ENCODE results near the gene CHD9.

Gene CHD9

DNA sequence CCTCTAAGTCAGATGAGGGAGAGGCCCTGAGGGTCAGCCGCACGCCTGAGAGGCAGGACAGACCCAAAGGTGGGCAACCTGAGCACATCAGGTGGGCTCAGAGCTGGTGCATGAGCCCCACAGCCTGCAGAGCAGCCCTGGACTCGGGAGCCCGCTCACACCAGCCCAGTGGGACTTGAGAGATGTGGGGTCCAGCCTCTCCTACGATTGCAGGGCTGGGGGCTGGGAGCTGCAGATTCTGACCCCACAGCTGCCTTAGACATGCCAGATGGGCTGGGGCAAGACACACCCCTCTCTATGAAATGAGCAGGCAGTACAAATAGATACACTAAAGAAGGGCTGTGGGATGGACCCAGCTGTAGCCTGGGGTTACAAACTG lies 302.4 kb downstream of the CHD9 start:
- no peak for DNase-seq (ENCODE audit: extremely low spot score)
- TF ChIP-seq CTBP1 (IDR thresholded peaks at IDR 0.05; ENCODE audit: borderline replicate concordance) (no peak), BHLHE40 (IDR thresholded peaks at IDR 0.05; ENCODE audit: borderline replicate concordance) (no peak), FOXA1 (IDR thresholded peaks at IDR 0.05) (no peak), SUZ12 (IDR thresholded peaks at IDR 0.05) (no peak), L3MBTL2 (conservative IDR thresholded peaks at IDR 0.05) (no peak), HDGF (IDR thresholded peaks at IDR 0.05; ENCODE audit: borderline replicate concordance) (no peak), ZNF384 (IDR thresholded peaks at IDR 0.05) (no peak), FOXM1 (IDR thresholded peaks at IDR 0.05; ENCODE audit: borderline replicate concordance) (no peak), SP1 (IDR thresholded peaks at IDR 0.05) (no peak), ARNT (IDR thresholded peaks at IDR 0.05) (no peak)
- ChIA-PET CTCF (interaction anchor here (0.6 kb wide), 1 partner anchor 59 kb away, joined by 3 read pairs; no protein-coding TSS in a partner anchor), POLR2A (no interaction called here)

DNA sequence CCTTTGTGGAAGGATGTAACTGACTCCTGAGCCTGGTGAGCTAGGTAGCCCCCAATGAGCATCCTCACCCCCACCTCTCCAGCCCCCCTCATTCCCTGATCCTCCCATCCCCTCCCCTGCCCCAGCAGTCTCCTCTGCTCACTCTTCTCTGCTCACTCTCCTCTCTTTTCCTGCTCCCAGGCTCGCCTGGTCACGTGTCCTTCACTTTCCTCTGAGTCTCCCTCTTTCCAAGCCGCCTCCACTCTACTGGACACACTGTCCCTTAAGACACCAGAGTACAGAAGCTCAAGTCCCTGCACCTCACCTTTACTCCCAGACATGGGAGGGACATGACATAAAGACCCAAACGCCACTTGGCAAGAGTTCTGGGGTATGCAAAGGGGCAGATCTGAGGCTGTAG lies 303.2 kb downstream of the CHD9 start:
- CTCF ChIA-PET: no interaction called here
- TF ChIP-seq FOXA1 (IDR thresholded peaks at IDR 0.05): no peak
- TF ChIP-seq ELF4 (IDR thresholded peaks at IDR 0.05): no peak
- TF ChIP-seq TARDBP (IDR thresholded peaks at IDR 0.05): no peak
- TF ChIP-seq ARNT (IDR thresholded peaks at IDR 0.05): no peak
- no peak for TF ChIP-seq BHLHE40 (IDR thresholded peaks at IDR 0.05; ENCODE audit: borderline replicate concordance)
- TF ChIP-seq CTBP1 (IDR thresholded peaks at IDR 0.05; ENCODE audit: borderline replicate concordance): no peak
- TF ChIP-seq L3MBTL2 (conservative IDR thresholded peaks at IDR 0.05): no peak
- TF ChIP-seq, protein P1, sequence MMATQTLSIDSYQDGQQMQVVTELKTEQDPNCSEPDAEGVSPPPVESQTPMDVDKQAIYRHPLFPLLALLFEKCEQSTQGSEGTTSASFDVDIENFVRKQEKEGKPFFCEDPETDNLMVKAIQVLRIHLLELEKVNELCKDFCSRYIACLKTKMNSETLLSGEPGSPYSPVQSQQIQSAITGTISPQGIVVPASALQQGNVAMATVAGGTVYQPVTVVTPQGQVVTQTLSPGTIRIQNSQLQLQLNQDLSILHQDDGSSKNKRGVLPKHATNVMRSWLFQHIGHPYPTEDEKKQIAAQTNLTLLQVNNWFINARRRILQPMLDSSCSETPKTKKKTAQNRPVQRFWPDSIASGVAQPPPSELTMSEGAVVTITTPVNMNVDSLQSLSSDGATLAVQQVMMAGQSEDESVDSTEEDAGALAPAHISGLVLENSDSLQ (IDR thresholded peaks at IDR 0.05): no peak
- TF ChIP-seq ZNF384 (IDR thresholded peaks at IDR 0.05): no peak
- TF ChIP-seq FOXK2 (IDR thresholded peaks at IDR 0.05): no peak
- TF ChIP-seq FOXM1 (IDR thresholded peaks at IDR 0.05; ENCODE audit: borderline replicate concordance): no peak
- TF ChIP-seq SP1 (IDR thresholded peaks at IDR 0.05): no peak
- TF ChIP-seq HDGF (IDR thresholded peaks at IDR 0.05; ENCODE audit: borderline replicate concordance): no peak
- TF ChIP-seq NFRKB (IDR thresholded peaks at IDR 0.05): no peak
- DNase-seq (ENCODE audit: extremely low spot score): no peak
- POLR2A ChIA-PET: no interaction called here

DNA sequence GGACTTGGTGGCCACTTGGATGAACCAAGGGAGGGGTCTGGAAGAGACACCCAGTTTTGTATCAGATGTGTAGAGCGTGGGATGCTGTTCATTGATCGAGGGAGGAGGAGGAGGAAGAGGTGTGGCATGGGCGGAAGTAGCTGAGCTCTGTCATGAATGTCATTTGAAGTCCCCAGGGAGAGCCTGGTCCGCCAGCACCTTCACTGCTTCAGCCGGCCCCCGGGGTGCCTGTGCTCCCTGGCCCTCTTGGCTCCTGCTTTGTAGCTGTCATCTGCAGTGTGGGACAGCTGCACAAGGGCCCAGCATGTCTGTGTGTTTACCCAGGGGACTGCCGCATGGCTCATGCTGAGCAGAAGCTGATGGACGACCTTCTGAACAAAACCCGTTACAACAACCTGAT lies 304.1 kb downstream of the CHD9 start:
- POLR2A ChIA-PET: no interaction called here
- CTCF ChIA-PET: interaction anchor here (0.6 kb wide), 1 partner anchor 89 kb away, joined by 3 read pairs; no protein-coding TSS in a partner anchor
- TF ChIP-seq FOXM1 (IDR thresholded peaks at IDR 0.05; ENCODE audit: borderline replicate concordance) (no peak), BHLHE40 (IDR thresholded peaks at IDR 0.05; ENCODE audit: borderline replicate concordance) (no peak), ELF4 (IDR thresholded peaks at IDR 0.05) (no peak), HDGF (IDR thresholded peaks at IDR 0.05; ENCODE audit: borderline replicate concordance) (no peak), SUZ12 (IDR thresholded peaks at IDR 0.05) (no peak), FOXK2 (IDR thresholded peaks at IDR 0.05) (no peak), TARDBP (IDR thresholded peaks at IDR 0.05) (no peak), NFRKB (IDR thresholded peaks at IDR 0.05) (no peak), ARNT (IDR thresholded peaks at IDR 0.05) (no peak)
- TF ChIP-seq, protein P1 (IDR thresholded peaks at IDR 0.05): no peak
- DNase-seq (ENCODE audit: extremely low spot score): no peak

DNA sequence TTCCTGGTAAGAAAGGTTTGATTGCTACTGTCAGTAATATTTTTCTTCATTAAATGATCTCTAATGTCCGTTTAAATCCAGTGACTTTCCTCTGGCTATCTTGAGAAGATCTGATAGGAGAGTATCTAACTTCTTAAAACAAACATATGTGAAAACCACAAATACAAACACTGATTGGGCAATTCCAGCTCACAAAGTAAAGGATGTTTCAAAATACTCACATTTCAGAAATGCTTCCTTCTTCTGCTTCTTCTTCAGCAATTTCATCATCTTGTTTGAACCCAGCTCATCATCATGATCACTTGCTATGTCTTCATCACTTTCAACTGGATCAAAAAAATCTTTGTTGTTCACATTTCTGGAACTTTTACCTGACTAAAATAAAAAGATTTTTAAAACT lies 315.1 kb downstream of the CHD9 start:
- DNase-seq (ENCODE audit: extremely low spot score): no peak
- POLR2A ChIA-PET: no interaction called here
- CTCF ChIA-PET: no interaction called here
- TF ChIP-seq SP1 (IDR thresholded peaks at IDR 0.05): no peak
- TF ChIP-seq FOXK2 (IDR thresholded peaks at IDR 0.05): no peak
- TF ChIP-seq FOXM1 (IDR thresholded peaks at IDR 0.05; ENCODE audit: borderline replicate concordance): no peak
- no peak for TF ChIP-seq CTBP1 (IDR thresholded peaks at IDR 0.05; ENCODE audit: borderline replicate concordance)
- no peak for TF ChIP-seq ZNF384 (IDR thresholded peaks at IDR 0.05)
- no peak for TF ChIP-seq BHLHE40 (IDR thresholded peaks at IDR 0.05; ENCODE audit: borderline replicate concordance)
- no peak for TF ChIP-seq L3MBTL2 (conservative IDR thresholded peaks at IDR 0.05)
- TF ChIP-seq, protein P1 (IDR thresholded peaks at IDR 0.05): no peak
- no peak for TF ChIP-seq ARNT (IDR thresholded peaks at IDR 0.05)
- TF ChIP-seq SUZ12 (IDR thresholded peaks at IDR 0.05): no peak
- no peak for TF ChIP-seq NFRKB (IDR thresholded peaks at IDR 0.05)
- no peak for TF ChIP-seq LEF1 (IDR thresholded peaks at IDR 0.05; ENCODE audit: borderline replicate concordance)

DNA sequence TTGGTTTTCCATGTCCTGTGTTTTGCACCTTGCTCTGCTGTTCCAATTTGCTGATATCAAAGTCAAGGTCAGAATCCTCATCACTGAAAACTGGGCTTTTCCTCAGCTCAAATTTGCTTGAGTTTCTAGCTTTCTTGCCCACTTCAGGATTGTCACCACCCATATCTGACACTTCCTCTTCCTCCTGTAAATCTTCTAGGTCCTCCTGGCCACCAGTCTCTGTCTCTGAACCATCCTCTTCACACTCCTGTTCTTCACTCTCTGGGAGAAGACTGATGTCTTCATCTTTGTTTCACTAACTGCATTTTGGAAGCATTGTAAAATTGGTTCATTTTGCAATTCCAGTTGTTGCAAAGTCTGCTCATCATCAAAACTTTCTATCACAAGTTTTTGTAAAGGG lies 316.0 kb downstream of the CHD9 start:
- ChIA-PET CTCF (no interaction called here), POLR2A (no interaction called here)
- TF ChIP-seq FOXK2 (IDR thresholded peaks at IDR 0.05): no peak
- no peak for TF ChIP-seq NFRKB (IDR thresholded peaks at IDR 0.05)
- TF ChIP-seq SP1 (IDR thresholded peaks at IDR 0.05): no peak
- no peak for TF ChIP-seq BHLHE40 (IDR thresholded peaks at IDR 0.05; ENCODE audit: borderline replicate concordance)
- no peak for TF ChIP-seq L3MBTL2 (conservative IDR thresholded peaks at IDR 0.05)
- no peak for DNase-seq (ENCODE audit: extremely low spot score)

GRCh38 chr16:53372992-53373871 lies 318.4 kb downstream of the CHD9 start:
- CTCF ChIA-PET: interaction anchor here (0.6 kb wide), 1 partner anchor 52 kb away, joined by 3 read pairs; no protein-coding TSS in a partner anchor
- no peak for DNase-seq (ENCODE audit: extremely low spot score)
- TF ChIP-seq SUZ12 (IDR thresholded peaks at IDR 0.05) (no peak), CTBP1 (IDR thresholded peaks at IDR 0.05; ENCODE audit: borderline replicate concordance) (no peak), FOXM1 (IDR thresholded peaks at IDR 0.05; ENCODE audit: borderline replicate concordance) (no peak), ARNT (IDR thresholded peaks at IDR 0.05) (no peak), BHLHE40 (IDR thresholded peaks at IDR 0.05; ENCODE audit: borderline replicate concordance) (no peak), L3MBTL2 (conservative IDR thresholded peaks at IDR 0.05) (no peak), NFRKB (IDR thresholded peaks at IDR 0.05) (no peak), HDGF (IDR thresholded peaks at IDR 0.05; ENCODE audit: borderline replicate concordance) (no peak), FOXA1 (IDR thresholded peaks at IDR 0.05) (no peak), ELF4 (IDR thresholded peaks at IDR 0.05) (no peak), TARDBP (IDR thresholded peaks at IDR 0.05) (no peak), ZNF384 (IDR thresholded peaks at IDR 0.05) (no peak), FOXK2 (IDR thresholded peaks at IDR 0.05) (no peak), SP1 (IDR thresholded peaks at IDR 0.05) (no peak), LEF1 (IDR thresholded peaks at IDR 0.05; ENCODE audit: borderline replicate concordance) (no peak)
- TF ChIP-seq, protein P1 (IDR thresholded peaks at IDR 0.05): no peak
- POLR2A ChIA-PET: no interaction called here
